ENCODE data around the gene TMEM17.

TMEM17 gene

GRCh38 chr2:62452701-62453454 is 53.1 kb downstream of the TMEM17 start:
- DNase-seq: no peak

DNA sequence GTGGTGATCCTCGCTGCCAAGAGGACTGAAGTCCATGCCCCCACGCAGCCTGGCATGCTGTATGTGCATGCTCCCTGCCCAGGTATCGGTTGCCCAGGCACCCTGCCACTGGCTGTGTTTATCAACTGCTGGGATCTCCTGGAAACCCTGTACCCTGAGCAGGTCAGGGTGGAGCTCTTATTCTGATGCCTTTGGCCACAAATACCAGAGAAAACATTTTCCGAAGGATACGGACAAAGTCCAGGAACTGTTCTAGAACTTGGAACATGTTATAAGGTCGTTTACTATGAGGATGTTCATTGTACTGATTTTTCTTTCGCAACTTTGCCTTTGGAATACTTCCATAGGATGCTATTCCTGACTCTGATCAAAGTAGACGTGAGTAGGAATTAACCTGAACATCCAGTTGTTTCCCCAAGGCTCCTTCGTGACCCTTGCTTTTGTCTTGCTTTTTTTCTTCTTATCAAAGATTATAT is 55.2 kb downstream of the TMEM17 start:
- DNase-seq: no peak

Measured in NCI-H1694 (cell line).